ENCODE results near the gene RTL3. TPM values are rescaled to one million over a fixed set of nuclear protein-coding genes. Genes with fewer than 3 reads are reported as not detected.
"Not testable (repeated sequence)": the region's sequence is repeated elsewhere in the genome, so short reads cannot be mapped to it uniquely, and the experiment has no call there.

RTL3 gene
- total and polyA plus RNA-seq, 9 of the 15 experiments (the other 6 are each of a cell fraction or from before 2014, with no cell fraction given) = not detected

DNA sequence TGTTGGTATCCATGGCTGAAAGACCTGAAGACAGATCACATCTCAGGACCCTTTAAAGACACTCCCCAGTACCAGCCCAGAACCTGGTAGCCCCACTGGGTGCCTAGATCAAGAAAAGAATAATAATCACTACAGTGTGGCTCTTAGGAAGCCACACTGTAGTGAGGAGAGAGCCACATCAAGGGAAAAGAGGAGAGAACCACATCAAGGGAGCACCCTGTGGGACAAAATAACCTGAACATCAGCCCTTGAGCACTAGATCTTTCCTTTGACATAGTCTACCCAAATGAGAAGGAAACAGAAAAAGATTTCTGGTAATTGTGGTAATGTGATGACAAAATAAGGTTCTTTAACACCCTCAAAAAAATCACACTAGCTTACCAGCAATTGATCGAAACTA, 15.3 kb downstream of the RTL3 start:
- Histone ChIP-seq H3K79me2 (ENCODE audit: control insufficient read depth, insufficient read depth, low read length) (no peaks in the 10 kb centered on the region), H3K36me3 (ENCODE audit: control insufficient read depth, insufficient read depth, low read length) (no peaks in the 10 kb centered on the region), H3K4me1 (replicated peaks in 1 of 2; ENCODE audit: control insufficient read depth in 2 of 2, insufficient read depth in 2 of 2, low read length in 2 of 2) (no peaks in the 10 kb centered on the region), H4K20me1 (replicated peaks; ENCODE audit: control insufficient read depth, insufficient read depth, low read length) (no peaks in the 10 kb centered on the region), H3K9me1 (ENCODE audit: control insufficient read depth, insufficient read depth, low read length) (no peaks in the 10 kb centered on the region), H3K4me2 (ENCODE audit: insufficient read depth, low read length) (no peak overlapping the region), H3K4me3 (no peak overlapping the region), H3K27ac (ENCODE audit: extremely low read depth, low read depth, low read length) (no peak overlapping the region), H2AFZ (ENCODE audit: low read depth, low read length) (no peak overlapping the region), H3K27me3 (ENCODE audit: control insufficient read depth in 2 of 2, insufficient read depth in 2 of 2, low read length in 2 of 2) (no peaks in the 10 kb centered on the region), H3K9ac (ENCODE audit: insufficient read depth in 1 of 2, low read depth in 2 of 2, low read length in 2 of 2) (no peak overlapping the region), H3K9me3 (replicated peaks; ENCODE audit: control insufficient read depth, insufficient read depth, low read depth, low read length) (no peaks in the 10 kb centered on the region)
- no peak for ATAC-seq
- no peak for DNase-seq (ENCODE audit: extremely low read depth in 1 of 4, low spot score in 3 of 4)
- CTCF ChIA-PET (ENCODE audit: low intra/inter-chr PET ratio) = no interaction called here
- POLR2A ChIA-PET = no interaction called here
- no peak for FAIRE-seq
- WGBS (ENCODE audit: insufficient coverage, low coverage, missing lambda C conversion rate) = 0% methylated on average over 1 of the region's 1 CpG
- no peak for TF ChIP-seq NR1H2 (CRISPR knock-in tag; IDR thresholded peaks at IDR 0.05)
- TF ChIP-seq MBD2 (IDR thresholded peaks at IDR 0.05; ENCODE audit: borderline replicate concordance, low read depth) = no peak
- in situ Hi-C loops (cut with MboI) = no loop called here
- BruUV-seq (replicated peaks) = no TSS peak
- intact Hi-C loops (cut with micrococcal nuclease) = no loop called here

DNA sequence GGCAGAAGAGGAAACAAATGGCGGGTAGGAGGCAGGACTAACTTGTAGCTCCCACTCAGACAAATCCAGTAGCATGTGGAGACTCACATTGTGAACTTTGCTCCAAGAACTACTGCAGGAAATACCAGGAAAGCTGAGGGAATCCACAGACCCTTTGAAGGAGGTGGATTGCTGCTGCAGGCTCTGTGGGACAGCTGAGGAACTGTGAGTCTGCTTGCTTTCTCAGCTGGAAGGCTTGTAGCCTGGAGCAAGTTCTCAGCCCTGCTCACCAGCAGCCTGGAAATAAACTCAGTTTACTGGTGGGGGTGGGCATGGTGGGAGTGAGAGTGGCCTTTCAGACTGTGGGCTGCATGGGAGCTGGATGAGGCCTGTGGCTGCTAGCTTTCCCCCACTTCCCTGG, 16.0 kb downstream of the RTL3 start:
- H3K79me2 ChIP-seq (ENCODE audit: control insufficient read depth, insufficient read depth, low read length) = no peaks in the 10 kb centered on the region
- H3K27me3 ChIP-seq (ENCODE audit: control insufficient read depth in 2 of 2, insufficient read depth in 2 of 2, low read length in 2 of 2) = no peaks in the 10 kb centered on the region
- no peak overlapping the region for H3K4me3 ChIP-seq
- intact Hi-C loops (cut with micrococcal nuclease) (no loop called here), in situ Hi-C loops (cut with MboI) (no loop called here)
- FAIRE-seq = no peak
- no TSS peak for BruUV-seq (replicated peaks)
- no peak for DNase-seq (ENCODE audit: extremely low read depth in 1 of 4, low spot score in 3 of 4)
- ATAC-seq = no peak
- no peak overlapping the region for H3K4me2 ChIP-seq (ENCODE audit: insufficient read depth, low read length)
- 0% methylated on average over 1 of the region's 1 CpG for WGBS (ENCODE audit: insufficient coverage, low coverage, missing lambda C conversion rate)
- no peaks in the 10 kb centered on the region for H3K36me3 ChIP-seq (ENCODE audit: control insufficient read depth, insufficient read depth, low read length)
- H3K4me1 ChIP-seq (replicated peaks in 1 of 2; ENCODE audit: control insufficient read depth in 2 of 2, insufficient read depth in 2 of 2, low read length in 2 of 2) = no peaks in the 10 kb centered on the region
- POLR2A ChIA-PET = no interaction called here
- TF ChIP-seq POLR2AphosphoS2 (IDR thresholded peaks at IDR 0.05; ENCODE audit: low read length) (no peak), POLR2AphosphoS5 (IDR thresholded peaks at IDR 0.05; ENCODE audit: control insufficient read depth, insufficient read depth, low read depth, low read length) (no peak), BCL6 (CRISPR knock-in tag; IDR thresholded peaks at IDR 0.05) (no peak), SP1 (CRISPR knock-in tag; IDR thresholded peaks at IDR 0.05) (no peak)
- no peaks in the 10 kb centered on the region for H3K9me1 ChIP-seq (ENCODE audit: control insufficient read depth, insufficient read depth, low read length)
- H2AFZ ChIP-seq (ENCODE audit: low read depth, low read length) = no peak overlapping the region
- no peaks in the 10 kb centered on the region for H4K20me1 ChIP-seq (replicated peaks; ENCODE audit: control insufficient read depth, insufficient read depth, low read length)
- no peak overlapping the region for H3K9ac ChIP-seq (ENCODE audit: insufficient read depth in 1 of 2, low read depth in 2 of 2, low read length in 2 of 2)
- H3K9me3 ChIP-seq (replicated peaks; ENCODE audit: control insufficient read depth, insufficient read depth, low read depth, low read length) = no peaks in the 10 kb centered on the region
- CTCF ChIA-PET (ENCODE audit: low intra/inter-chr PET ratio) = no interaction called here
- H3K27ac ChIP-seq (ENCODE audit: extremely low read depth, low read depth, low read length) = no peak overlapping the region

DNA sequence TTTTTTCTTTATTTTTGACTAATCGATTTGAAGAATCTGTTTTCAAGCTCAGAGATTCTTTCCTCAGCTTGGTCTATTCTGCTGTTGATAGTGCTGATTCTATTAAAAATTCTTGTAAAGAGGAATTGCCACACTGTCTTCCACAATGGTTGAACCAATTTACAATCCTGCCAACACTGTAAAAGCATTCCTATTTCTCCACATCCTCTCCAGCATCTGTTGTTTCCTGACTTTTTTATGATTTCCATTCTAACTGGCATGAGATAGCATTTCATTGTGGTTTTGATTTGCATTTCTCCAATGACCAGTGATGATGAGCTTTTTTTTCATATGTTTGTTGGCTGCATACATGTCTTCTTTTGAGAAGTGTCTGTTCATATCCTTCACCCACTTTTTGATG, 23.0 kb downstream of the RTL3 start:
- H3K79me2 ChIP-seq (ENCODE audit: control insufficient read depth, insufficient read depth, low read length); H3K9ac ChIP-seq (ENCODE audit: insufficient read depth in 1 of 2, low read depth in 2 of 2, low read length in 2 of 2); H4K20me1 ChIP-seq (replicated peaks; ENCODE audit: control insufficient read depth, insufficient read depth, low read length); H3K4me3 ChIP-seq; ATAC-seq; H3K4me2 ChIP-seq (ENCODE audit: insufficient read depth, low read length); H3K9me3 ChIP-seq (replicated peaks; ENCODE audit: control insufficient read depth, insufficient read depth, low read depth, low read length); H3K4me1 ChIP-seq (replicated peaks in 1 of 2; ENCODE audit: control insufficient read depth in 2 of 2, insufficient read depth in 2 of 2, low read length in 2 of 2); DNase-seq (ENCODE audit: extremely low read depth in 1 of 4, low spot score in 3 of 4); H3K36me3 ChIP-seq (ENCODE audit: control insufficient read depth, insufficient read depth, low read length); in situ Hi-C loops (cut with MboI); H3K9me1 ChIP-seq (ENCODE audit: control insufficient read depth, insufficient read depth, low read length); POLR2A ChIA-PET; BruUV-seq (replicated peaks); H3K27ac ChIP-seq (ENCODE audit: extremely low read depth, low read depth, low read length); H2AFZ ChIP-seq (ENCODE audit: low read depth, low read length); FAIRE-seq; intact Hi-C loops (cut with micrococcal nuclease); H3K27me3 ChIP-seq (ENCODE audit: control insufficient read depth in 2 of 2, insufficient read depth in 2 of 2, low read length in 2 of 2); CTCF ChIA-PET (ENCODE audit: low intra/inter-chr PET ratio): not testable (repeated sequence)
- WGBS (ENCODE audit: insufficient coverage, low coverage, missing lambda C conversion rate) = 0% methylated on average over 1 of the region's 1 CpG

Measured in K562 (cell line).